ENCODE results near the gene CXCL5.
"Not testable (repeated sequence)": the region's sequence is repeated elsewhere in the genome, so short reads cannot be mapped to it uniquely, and the experiment has no call there.

Gene CXCL5

DNA sequence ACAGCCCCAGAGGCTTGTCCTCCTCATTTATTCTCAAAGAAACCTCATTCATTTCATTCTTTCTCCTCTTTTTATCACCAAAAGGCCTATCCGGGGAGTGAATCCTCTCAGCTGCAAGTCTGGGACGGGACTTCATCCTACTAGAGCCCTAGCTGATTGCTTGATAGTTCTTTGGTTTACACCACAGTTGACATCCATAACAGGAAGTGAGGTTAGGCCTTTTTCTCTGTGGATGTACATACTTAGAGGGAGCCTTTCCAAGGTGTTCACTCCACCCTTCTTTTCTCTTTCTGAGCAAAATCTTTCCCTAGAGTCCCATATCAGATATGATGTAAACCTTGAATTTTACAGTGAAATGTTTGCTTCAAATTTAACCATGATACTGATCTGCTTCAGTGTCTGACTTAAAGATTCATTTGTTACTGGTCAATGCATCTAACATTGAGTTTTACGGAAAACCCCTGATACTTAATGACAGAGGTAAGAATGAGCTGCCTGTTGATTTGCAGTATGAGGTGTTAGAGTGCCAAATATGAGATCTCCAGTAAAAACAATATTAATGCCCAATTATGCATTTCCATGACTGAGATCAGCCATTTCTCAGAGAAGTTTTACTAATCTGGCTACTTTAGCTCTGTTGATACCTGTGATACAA lies 16.8 kb upstream of the CXCL5 start:
- DNase-seq (ENCODE audit: low spot score): no peak

DNA sequence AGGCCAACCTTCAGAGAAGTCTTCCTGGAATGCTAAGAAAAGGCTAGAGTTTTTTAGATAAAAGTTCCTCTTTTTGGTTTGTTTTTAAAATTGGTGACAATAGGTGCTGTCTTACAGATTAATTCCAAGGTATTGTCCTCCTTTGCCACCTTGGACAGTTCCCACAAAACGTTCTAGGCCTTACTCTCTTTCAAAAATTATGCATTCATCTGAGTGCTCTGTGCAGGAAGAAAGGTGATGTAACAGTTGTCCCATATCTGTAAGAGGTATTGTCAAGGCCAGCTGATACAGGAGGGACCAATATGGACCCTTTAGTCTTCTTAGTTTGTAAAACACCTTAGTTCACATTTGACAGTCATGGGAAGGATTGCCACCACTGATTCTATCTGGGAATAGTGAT lies 15.9 kb upstream of the CXCL5 start:
- DNase-seq (ENCODE audit: low spot score): no peak

DNA sequence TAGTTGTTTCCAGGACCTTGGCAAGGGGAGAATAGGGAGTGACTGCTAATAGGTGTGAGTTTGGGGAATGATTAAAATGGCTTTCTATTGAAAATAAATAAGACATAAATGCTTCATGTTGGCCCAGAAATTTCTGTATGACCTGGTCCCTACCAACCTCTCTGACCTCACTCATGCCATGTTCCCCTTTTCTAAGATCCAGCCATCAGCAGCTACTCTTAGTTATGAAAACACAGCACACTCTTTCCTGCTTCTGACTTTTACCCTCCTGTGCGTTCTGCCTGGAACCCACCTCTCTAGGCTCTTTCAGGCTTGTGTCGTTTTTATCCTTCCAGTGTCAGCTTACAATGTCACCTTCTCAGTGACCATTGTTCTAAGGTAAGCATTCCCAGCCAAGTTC lies 14.8 kb upstream of the CXCL5 start:
- DNase-seq (ENCODE audit: low spot score): no peak

DNA sequence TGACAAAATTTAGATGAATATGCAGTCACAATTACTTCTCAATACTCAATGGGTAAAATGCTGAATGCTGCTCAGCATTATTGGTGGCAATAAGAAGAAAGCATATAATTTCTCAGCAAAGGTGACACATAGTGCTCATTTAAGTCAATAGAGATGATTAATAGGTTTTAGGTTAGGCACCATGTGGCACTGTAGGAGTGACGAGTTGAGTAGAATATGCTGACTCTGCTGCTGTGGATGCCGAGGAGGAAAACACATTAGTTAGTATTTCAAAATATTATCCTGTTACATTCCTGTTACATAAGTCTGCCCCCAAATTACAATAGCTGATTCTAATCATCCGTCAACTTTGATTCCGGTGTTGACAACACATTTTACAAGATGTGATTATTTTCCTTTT lies 13.7 kb upstream of the CXCL5 start:
- no peak for DNase-seq (ENCODE audit: low spot score)

DNA sequence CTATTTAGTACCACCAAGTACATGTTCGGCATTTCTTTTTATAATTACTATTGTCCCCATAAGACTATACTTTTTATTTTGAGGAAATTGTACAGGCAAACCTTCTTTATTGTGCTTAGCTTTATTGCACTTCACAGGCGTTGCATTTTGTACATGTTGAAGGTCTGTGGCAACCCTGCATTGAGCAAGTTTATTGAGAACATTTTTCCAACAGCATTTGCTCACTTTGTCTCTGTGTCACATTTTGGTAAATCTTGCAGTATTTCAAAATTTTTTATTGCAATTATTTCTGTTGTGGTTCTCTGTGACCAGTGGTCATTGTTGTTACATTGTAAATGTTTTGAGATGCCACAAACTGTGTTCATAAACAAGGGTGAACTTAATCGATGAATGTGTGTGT lies 10.8 kb upstream of the CXCL5 start:
- no peak for DNase-seq (ENCODE audit: low spot score)

DNA sequence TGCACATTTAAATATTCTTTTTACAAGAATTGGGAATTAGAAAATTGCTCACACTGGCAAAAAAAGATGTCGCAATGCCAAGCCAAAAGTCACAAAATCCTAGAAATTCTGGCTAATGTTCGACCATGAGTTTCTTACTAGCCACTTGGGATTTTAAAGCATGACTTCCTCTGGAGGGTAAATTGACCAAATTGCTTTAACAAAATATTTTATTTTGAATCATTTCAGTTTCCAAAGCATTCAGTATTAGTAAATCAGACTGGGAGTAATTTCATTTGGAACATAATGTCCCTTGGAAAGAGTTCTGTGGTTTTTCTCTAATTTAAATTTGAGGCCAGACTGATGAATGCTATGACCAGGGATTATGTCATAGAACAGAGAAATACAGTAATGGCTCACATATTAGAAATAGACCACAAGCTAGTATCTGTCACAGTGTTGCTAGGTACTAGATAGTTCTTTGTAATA lies 7.6 kb upstream of the CXCL5 start:
- no peak for DNase-seq (ENCODE audit: low spot score)

DNA sequence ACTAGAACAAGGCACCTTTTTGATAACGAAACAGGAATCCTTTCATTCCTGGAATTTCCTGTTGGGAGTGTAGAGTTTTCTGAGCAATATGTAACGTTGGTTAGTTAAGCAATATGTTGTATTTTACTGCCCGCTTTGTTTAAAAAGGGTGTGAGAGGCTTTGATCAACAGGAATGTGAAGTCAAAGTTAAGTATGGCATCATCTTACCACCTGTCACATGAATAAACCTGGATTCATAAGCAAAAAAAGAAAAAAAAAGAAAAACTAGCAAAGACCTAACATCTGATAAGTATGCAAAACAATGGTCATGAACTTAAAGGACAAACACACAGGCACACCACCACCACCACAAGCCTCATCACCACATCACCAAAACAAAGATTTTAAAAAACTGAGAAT lies 7.1 kb upstream of the CXCL5 start:
- DNase-seq (ENCODE audit: low spot score): peak; percentile 6

DNA sequence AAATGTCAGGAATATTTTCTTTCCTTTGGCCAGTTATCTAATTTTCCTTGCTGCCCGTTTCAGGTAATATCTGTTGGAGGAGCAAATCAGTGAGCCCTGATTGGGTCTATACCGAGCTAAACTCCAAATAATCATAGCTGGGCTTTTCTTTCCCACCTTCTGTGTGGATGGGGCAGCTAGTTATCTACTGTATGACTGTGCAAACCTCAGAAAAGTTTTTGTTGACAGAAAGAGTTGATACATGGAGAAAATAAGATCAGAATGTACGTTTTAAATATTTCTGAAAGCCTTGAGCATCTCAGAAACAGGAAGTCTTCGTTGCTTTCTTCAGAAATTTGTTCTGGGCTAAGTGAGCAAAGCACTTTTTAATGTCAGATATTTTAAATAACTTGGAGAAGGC lies 6.2 kb upstream of the CXCL5 start:
- no peak for DNase-seq (ENCODE audit: low spot score)

DNA sequence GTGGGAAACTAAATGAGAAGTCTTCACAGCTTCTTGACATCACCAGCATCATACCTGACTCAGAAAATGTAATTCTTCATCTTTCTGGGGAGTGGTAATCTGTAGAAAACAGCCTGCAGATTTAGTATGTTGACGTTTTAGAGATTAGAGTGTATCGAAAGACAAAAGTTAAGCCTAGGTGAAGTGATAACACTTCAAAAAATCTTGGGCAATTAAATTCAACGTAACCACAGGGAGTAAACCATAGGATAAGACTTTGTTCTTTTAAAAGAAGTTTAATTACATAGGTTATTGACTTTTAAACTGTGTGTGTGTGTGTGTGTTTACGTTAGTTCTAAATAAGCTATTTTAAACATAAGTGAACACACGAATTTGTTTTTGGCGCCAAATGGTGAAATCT lies 1.8 kb upstream of the CXCL5 start:
- no peak for DNase-seq (ENCODE audit: low spot score)

DNA sequence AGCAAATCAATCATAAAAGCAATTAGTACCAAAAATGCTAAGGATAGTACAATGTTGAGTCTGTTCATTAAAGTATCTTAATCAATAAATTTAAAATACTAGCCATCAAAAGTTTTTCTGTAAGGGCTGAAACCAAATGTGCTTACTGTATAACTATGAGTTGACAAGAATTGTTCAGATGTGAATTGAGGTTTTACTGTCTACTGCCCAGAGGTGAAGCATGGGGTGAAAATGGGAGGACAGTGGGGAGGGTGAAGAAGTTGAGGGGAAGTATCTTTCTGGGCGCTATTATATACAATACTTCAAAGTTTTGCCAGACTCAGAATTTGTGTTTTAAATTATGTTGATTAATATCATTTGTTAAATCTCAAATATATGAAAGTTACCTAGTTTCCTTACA lies 6.4 kb downstream of the CXCL5 start:
- no peak for DNase-seq (ENCODE audit: low spot score)

DNA sequence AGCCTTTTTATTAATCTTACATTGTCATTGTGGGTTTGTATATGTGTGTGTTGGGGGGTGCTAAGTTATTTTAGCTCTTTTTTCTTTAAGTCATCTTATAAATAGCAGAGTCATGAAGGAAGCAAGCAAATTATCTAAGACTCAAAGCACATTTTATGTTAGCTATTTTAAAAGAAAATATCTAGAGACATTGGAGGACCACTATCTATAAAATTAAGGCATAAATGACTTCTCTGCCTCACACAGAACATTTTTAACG lies 6.8 kb downstream of the CXCL5 start:
- DNase-seq (ENCODE audit: low spot score): no peak

DNA sequence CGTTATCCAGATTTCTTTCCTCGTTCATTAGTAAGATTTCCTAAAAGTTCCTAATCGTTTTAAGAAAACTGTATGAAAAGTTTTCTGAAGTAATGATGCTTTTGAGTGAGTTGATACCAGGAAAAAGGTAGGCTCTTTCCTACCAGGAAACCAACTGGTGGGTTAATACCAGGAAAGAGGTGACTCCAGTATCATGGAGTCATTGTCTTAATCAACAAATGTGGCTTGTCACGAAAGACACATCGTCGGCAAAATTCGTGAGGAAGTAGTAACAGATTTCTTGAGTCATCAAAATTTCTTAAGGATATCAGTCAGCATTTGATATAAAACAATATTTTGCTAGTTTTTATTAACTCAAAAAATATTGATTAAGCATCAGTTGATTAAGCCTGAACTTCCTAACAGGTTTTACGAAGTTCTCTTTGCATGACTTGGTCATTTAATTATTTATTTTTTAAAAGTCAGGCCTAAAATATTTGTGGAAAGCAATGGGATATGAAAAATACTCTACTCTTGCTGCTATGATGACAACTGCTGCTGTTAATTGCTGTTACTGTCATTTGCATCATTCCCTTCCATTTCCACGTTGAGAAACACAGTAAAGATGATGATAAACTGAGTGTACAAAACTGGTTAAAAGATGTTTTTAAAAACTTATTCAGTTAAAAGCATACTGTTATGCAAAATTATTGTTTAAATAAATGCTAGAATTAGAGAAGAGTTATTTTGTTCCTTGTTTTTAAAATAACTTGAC lies 7.3 kb downstream of the CXCL5 start:
- no peak for DNase-seq (ENCODE audit: low spot score)

DNA sequence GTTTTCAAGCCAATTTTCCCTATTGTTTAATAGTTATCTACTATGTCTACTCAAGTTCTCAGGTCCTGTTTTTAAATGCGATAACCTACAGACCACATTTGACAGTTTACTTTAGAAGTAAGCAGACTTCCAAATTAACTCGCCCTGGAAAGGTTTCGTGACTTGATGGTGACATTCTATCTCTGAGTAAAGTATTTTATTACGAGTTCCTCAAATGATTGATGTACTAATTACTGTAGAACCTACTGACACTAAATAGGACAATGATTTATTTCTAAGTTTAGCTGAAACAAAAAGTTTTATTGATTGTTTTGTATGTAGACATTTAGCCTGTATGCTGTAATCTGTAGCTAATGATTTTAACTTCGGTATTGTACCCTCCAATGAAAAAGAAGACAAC lies 8.5 kb downstream of the CXCL5 start:
- DNase-seq (ENCODE audit: low spot score): no peak

DNA sequence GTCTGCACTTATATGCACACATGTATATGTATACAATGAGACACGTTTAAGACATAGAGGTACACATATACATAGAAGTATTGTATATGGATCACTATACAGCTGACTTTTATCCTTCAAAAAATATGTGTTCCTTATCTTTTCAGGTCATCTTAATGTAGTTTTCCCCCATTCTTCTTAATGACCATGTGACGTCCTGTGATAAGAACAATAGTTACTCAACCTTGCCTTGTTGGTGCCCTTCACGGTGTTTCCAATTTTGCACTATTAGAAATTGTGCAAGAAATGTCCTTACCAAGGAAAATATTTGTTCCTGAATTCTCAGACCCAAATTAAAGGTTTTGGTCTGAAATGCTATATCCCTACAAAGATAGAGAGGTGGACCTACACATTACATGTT lies 9.4 kb downstream of the CXCL5 start:
- no peak for DNase-seq (ENCODE audit: low spot score)

DNA sequence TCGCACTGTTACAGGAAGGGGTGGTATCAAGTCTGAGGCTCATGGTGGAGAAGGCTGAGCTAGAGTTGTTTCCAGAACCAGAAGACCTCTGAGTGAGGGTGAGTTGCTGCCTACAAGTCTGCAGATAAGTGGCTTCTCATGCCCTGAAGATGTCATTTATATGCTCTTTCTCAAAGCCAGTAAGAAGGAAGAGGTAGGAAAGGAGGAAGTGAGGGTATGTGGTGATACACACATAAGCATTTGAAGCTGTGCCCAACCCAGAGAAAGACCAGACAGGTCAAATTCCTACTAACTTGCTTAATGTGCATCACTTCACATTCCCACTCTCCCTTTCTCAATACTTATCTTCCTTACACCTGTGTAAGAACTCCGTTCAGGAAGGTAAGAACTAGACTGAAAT lies 10.4 kb downstream of the CXCL5 start, which contains the start of gene PPBP:
Gene PPBP, minus strand, starts transcription at position 130 of the 400 bp plus-strand sequence. Its CDS starts 87 bp downstream, at position 43.
- no peak for DNase-seq (ENCODE audit: low spot score)

DNA sequence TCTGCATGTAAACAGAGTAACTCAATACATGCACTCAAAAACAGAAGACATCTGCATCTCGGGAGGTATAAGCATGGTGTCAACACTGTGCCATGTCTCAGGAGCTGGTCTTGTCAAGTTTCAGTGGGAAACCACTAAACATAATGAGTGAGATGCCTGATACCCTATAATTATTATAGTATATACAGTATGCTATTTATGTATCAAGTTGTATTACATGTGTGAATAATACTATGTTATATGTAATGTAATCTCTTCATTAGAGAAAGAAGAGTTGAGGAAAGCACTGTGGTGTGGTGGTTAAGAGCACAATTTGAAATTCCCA lies 13.0 kb downstream of the CXCL5 start:
- no peak for DNase-seq (ENCODE audit: low spot score)

DNA sequence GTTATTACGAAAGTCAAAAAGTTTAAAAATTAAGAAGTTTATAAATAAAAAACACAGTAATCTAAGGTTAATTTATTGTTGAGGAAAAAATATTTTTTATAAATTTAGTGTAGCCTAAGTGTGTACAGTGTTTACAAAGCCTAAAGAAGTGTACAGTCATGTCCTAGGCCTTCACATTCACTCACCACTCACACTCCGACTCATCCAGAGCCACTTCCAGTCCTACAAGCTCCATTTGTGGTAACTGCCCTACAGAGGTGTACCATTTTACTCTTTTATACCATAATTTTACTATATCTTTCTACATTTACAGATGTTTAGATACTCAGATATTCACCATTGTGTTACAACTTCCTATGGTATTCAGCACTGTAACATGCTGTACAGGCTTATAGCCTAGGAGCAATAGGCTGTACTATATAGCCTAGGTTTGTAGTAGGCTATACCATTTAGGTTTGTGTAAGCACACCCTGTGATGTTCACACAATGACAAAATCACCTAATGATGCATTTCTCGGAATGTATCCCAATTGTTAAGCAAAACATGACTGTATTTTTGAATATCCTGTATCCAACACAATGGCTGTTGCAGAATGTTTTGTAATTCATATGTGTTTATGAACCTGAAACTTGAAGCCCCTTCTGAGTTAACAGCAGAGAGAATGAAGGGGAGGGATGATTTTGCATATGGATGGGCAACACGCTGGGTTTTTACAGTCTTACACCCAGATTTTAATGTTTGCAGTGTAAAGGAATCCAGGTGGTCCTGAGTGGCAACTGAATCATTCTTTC lies 13.5 kb downstream of the CXCL5 start:
- no peak for DNase-seq (ENCODE audit: low spot score)

DNA sequence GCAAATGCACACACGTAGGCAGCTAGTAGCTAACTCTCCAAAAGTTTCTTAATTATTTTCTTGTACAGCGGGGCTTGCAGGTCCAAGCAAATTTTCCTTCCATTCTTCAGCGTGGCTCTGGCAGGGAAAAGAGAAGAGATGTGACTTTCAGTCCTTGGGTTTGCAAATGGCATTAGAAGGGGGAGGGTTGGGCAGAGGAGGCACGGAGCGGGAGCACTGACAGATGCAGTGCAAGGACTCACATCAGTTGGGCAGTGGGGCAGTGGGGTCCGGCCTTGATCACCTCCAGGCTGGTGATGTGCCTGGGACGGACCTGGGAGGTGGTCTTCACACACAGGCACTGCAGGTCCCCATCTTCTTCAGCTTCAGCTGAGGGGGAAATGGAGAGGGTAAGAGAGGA lies 17.3 kb downstream of the CXCL5 start:
- DNase-seq (ENCODE audit: low spot score): not testable (repeated sequence)

DNA sequence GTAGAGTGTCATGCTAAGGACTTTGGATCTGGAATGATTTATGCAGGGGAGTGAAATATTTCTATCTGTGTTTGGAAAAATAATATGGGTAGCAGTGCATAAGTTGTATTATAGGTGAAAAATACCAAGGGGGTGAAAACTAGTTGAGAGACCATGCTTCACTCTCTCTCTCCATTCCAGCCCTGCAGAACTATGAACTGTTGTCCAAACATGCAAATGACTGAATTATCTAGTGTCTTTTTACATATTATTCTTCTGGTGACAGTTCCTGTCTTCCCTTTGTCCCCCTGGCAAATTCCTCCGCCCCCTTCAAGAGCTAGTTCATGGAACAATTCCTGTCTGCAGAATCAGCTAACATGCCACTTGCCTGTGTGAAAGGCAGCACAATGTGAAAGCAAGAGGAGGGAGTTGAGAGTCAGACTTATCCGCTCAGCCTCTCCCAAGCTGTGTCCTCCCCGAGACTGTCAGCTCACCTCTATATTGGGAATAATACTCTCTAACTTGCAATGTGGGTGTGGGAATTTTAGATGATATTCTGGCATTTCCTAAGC lies 19.0 kb downstream of the CXCL5 start:
- DNase-seq (ENCODE audit: low spot score): no peak

DNA sequence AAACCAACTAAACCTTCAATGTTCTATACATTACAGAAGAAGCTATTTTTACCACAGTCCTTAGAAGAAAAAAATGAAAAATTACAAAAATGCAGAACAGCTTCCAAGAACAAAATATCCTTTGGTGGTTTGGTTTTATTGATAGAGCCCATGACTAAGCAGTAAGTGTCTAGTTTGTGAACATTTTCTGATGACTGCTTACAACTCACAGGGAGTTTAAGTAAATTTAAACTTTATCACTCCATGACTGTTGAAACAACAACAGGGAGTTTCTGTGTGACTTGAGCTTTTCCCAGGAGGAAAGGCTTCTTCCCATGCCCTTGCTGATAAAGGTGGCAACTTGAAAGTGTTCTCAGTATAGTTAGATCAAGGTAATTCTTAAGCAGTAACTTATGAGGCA lies 19.6 kb downstream of the CXCL5 start:
- DNase-seq (ENCODE audit: low spot score): no peak

DNA sequence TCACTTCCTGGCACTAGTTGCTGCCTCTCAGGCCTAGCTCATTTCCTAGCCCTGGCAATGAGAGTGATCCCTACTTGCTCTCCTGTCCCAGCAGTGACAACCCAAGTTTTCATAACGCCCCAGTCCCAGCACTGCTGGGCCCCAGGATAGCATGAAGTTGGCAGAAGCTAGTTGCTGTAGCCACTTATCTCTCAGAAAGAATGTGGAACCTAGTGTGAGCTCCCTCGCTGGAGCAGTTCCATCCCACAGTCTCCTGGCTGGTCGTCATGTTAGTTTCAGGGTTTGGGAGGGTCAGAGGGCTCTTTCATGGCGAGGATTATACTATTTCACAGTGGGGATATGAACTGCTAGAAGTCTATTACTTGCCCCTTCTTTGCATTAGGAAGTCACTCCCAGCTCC lies 21.8 kb downstream of the CXCL5 start:
- no peak for DNase-seq (ENCODE audit: low spot score)

DNA sequence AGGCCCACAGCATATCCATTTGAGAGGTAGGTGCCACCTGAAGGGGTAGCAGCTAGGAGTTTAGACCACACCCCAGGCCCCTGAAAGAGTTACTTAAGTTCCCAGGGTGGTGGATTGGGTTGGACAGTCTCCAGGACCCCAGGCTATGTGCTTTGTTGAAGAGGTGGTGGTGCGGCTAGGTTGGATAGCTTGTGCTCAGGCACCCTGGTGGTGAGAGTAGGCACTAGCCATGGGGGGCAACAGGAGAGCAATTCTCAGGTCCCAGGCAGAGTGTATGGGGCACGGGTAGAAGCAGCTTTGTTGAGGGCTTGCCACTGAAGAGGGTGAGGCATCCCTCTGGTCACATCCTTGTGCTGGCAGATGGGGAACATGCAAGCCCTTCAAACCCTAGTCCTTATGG lies 22.3 kb downstream of the CXCL5 start:
- no peak for DNase-seq (ENCODE audit: low spot score)

DNA sequence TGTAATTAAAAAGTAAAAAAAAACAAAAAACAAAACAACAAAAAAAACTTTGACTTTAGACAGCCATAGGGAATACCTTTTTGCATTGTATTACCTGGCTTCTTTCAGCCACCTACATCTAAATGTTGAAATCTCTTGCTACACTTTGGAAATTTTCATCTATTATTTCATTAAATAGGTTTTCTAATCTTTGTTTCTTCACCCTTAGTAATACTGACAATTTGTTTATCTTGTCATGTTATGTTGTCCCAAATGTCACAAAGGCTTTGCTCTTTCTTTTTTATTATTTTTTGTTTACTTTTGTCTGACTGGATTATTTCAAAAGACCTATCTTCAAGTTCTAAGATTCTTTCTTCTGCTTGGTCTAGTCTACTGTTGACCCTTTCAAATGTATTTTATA lies 24.1 kb downstream of the CXCL5 start:
- DNase-seq (ENCODE audit: low spot score): no peak
